Stimulated activated CD8-positive, alpha-beta memory T cell treated with anti-CD3 and anti-CD28 coated beads, Interleukin-15, amount 100 ng/mL, for 48 hours (primary cell): ENCODE results near the gene GON4L.
"Not testable (repeated sequence)": the region's sequence is repeated elsewhere in the genome, so short reads cannot be mapped to it uniquely, and the experiment has no call there.

Experiments
- DNase-seq, 2 donors: peaks; one replicate each; pipeline ENCODE4 v3.0.0-alpha.2; 2020; ENCODE audit warnings: low read depth in 2 of 2

GON4L gene

DNA sequence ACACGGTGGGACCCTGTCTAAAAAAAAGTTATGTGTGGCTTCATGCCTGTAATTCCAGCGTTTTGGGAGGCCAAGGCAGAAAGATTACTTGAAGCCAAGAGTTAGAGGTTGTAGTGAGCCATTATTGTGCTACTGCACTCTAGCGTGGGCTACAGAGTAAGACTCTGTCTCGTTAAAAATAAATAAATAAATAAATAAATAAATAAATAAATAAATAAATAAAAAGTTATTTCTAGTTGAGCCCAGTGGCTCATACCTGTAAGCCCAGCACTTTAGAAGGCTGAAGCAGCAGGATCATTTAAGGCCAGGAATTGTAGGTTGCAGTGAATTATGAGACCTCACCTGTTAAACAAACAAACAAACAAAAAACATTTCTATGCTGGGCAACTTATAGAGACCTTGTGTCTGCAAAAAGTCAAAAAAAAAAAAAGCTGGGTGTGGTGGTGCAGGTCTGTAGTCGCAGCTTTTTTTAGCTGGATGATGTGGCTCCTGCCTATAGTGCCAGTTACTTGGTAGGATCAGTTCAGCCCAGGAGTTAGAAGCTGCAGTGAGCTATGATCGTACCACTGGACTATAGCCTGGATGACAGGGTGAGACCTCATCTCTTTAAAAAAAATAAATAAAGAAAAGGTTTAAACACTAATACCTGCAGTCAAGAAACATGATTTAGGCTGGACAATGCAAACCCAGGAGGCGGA, 25.6 kb downstream of the GON4L start:
- no peak for DNase-seq

DNA sequence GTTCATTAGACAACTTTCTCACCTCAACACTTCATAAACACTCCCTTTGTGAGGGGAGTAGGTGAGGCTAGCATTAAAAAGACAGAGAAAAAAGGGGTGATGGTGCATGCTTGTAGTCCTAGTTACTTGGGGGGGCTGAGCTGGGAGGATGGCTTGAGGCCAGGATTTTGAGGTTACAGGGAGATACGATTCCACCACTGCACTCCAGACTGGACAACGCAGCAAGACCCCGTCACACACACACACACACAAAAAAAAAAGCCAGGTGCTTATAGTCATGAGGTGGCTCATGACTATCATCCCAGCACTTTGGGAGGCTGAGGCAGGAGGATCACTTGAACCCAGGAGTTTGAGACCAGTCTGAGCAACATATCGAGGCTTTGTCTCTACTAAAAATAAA, 29.6 kb downstream of the GON4L start:
- DNase-seq, result no peak

DNA sequence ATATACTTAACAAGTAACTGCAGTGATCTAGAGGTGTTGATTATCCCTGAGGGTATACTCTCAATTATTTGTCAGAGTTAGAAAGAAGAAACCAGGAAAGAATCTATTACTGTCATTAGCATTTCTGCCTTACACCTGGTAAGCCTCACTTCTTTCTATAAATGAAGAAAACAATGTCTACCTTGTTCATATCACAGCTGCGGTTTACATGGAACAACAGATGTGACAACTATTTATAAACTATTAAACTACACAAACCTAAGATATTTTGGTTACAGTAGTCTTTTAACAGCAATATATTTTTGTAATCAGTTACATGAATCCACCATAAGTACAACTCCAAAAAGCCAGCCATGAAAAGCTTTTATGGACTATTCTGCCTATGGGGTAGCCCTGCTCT, 40.7 kb downstream of the GON4L start:
- DNase-seq, result no peak

DNA sequence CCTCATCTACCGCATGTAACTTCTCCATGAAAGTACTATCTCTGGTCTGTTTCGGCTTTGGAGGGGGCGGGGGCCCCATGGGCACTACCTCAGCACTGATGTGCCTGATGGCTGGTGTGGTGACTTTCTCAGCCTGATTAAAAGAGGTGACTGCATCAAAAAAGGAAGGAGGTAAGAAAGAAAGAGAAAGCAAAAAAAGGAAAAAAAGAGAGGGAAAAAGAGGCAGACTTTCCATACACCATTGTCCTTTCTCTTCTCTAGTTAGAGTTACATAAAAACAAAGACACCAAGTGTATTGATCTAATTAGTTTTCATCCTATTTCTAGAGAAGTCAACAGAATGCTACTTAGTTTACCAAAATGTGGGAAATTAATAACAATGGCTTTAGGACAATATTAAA, 43.3 kb downstream of the GON4L start:
- no peak for DNase-seq

DNA sequence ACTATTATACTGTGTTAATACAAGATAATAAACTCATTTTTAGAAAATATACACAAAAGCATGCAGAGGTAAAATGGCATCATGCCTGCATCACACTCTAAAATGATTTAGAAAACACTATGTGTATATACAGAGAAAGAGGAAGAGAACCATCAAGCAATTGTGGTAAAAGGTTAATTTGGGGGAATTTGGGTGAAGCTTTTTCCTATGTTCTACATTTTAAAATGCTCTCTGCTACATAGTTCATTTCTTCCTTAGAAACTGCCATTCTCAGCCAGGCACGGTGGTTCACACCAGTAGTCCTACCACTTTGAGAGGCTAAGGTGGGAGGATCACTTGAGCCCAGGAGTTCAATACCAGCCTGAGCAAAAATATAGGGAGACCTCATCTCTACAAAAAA, 44.1 kb downstream of the GON4L start:
- DNase-seq, result no peak

DNA sequence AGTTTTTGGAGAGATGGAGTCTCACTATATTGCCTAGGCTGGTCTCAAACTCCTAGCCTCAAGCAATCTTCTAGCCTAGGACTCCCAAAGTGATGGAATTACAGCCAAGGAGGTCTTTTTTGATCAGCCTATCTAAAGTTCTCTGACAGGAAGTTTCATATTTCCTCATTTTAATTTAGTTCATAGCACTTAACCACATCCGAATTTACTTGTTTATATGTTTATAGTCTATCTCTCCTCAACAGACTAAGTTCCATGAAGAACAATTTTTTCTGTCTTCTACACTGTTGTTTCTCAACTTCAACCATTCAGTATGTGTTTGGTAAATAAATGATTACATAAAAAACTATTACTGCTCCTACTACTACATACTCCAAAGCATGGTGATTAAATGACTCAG, 47.9 kb downstream of the GON4L start:
- no peak for DNase-seq

DNA sequence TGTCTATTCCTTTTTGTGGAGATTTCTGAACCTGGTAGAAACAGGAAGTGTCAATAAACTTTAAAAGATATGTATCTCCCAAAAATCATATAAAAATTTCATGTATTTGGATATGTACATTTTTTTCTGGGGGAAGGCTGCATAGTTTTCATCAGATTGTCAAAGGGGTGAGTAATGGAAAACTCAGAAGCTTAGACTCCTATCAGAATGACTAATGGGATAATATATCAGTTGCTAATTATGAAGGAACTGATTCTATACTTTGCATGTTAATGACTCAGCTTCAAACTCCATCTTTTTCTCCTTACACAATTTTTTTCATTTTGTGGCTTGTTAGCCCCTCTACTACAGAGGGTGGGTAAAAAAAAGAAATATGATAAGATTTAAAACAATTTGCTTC, 55.9 kb downstream of the GON4L start:
- no peak for DNase-seq

DNA sequence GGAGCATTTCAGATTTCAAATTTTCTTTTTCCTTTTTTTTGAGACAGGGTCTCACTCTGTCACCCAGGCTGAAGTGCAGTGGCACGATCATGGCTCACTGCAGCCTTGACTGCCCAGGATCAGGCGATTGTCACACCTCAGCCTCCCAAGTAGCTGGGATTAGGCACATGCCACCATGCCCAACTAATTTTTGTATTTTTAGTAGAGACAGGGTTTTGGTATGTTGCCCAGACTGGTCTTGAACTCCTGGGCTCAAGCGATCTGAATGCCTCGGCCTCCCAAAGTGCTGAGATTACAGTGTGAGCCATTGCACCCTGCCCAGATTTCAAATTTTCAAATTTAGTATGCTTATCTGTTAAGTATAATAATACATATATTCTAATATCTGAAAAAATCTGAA, 61.4 kb downstream of the GON4L start:
- DNase-seq, result not testable (repeated sequence)

DNA sequence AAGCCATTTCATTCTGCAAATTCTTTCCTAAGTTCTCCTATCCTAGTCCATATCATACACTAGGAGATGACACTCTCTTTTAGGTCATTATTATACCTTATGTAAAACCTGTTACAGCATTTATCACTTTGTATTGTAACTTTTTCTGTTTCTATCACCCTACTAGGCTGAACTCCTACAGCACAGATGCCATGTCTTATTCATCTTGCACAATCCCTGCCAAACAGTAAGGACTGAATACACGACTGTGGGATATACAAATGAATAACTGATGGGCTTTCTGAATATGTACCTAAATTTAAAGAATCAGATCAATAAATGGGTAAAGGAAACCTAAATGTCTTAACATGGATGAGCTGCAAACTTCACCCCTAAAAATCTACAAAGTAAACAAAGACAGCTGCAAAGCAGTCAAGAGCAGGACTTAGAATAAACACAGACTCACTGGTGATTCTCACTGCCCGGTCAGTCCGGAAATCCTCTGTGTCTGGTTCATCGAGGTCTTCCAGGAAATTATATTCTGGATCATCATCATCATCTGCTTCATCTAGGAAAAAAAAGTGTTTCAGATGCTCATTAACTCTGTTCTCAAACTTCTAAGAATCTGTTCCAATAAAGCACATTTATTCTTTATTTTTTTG, 62.3 kb downstream of the GON4L start:
- no peak for DNase-seq

DNA sequence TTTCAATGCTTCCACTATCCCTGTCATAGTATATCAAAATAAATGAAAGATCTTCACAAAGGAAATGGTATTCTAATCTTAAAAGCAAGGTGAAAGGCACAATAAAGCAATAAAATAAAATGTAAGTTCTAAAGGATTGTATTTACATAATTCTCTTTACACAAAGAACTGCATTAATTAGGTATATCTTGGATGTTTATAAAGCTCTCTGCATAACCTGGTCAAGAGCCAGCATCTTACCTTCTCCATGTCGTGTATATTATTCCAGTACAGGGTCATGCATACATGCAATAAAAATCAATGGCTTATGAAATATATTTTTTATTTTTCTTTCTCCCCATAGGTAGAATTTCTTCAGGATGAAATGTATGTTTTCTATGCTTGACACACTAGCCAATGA, 63.8 kb downstream of the GON4L start:
- no peak for DNase-seq

DNA sequence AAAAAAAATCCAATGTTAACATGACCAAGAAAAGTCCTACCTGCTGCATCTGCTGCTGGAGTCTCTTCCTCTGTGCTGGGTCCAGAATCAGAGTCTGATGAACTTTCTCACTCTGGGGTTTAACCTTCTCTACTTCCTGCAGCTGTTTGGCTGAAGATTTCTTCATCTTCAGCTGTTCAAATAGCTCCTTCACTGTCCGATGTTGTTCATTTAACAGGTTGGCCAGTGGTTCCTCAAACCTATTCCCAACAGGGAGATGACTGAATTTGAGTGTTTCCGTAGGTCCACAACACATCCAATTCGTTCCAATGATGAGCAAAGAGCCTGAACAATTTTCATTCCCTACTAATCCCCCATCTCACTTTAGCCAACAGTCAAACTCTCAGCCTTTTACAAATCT, 79.4 kb downstream of the GON4L start:
- DNase-seq, result no peak

DNA sequence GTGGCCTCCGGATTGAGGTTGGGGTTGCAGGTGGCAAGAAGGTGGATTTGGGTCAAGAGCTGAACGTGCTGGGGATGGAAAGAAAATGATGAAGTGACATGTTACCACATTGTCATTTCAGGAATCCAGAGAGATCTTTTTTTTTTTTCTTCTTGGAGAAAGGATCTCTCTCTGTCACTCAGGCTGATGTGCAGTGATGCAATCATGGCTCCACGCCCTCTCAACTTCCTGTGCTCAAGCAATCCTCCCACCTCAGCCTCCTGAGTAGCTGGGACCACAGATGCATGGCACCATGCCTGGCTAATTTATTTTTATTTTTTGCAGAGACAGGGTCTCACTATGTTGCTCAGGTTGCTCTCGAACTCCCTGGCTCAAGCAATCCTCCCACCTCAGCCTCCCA, 80.6 kb downstream of the GON4L start:
- no peak for DNase-seq

DNA sequence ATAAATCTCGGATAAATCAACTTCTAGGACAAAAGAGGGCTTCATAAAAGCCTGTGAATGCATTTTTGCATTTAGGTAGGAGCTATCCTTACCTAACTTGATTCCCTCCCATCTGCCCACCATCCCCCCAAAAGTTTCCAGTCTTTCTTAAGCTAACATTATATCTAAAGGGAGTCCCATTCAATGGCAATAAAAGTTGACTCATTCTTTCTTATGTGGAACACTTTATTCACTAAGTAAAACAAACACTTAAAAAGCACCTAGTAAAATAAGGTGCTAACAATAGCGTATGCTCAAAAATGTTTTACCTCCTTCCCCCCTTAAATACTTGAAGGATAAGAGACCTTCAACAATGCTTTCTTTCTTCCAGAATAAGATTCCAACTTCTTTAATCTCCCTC, 83.8 kb downstream of the GON4L start:
- DNase-seq, result no peak

DNA sequence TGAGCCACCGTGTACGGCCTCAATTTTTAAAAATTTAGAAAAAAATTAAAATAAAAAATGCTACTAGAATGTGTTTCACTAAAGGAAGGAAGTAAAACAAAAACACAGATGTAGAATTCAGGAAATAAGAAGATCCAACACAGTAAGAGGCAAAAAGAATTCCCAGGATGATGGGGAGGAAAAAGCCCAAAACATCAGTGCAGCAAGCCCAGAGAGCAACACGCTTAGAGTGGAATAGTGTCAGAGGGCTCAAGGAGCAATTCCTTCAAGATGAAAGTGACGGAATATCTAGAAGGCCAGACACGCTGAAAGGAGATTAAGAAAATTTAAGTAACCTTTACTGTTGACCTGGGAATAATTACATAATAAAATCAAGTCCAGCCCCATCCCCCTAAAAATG, 87.8 kb downstream of the GON4L start:
- no peak for DNase-seq

DNA sequence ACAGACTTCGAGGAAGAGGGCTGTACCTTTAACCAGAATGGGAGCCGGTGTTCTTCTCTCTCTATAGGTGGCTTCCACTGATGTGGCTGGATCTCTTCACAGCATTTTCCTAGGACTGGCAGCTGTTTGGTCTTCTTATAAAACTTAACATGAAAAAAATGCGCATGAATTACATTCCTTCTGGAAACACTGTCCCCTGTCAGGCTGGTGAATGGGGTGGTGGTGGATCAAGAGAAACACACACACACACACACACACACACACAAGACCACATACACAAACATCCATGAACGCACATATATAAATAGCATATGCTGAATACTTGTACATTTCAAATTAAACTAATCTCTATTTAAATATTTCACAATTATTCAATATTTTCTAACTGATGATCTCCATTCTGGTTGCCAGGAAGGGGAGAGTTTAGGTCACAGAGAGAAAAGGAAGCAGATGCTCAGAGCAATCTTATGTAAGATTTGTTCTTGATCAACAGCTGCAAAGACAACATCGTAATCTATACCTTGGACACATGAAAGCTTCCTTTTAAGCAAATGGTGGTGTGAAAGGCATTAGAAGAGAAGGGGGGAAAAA, 89.5 kb downstream of the GON4L start:
- DNase-seq, result not testable (repeated sequence)

DNA sequence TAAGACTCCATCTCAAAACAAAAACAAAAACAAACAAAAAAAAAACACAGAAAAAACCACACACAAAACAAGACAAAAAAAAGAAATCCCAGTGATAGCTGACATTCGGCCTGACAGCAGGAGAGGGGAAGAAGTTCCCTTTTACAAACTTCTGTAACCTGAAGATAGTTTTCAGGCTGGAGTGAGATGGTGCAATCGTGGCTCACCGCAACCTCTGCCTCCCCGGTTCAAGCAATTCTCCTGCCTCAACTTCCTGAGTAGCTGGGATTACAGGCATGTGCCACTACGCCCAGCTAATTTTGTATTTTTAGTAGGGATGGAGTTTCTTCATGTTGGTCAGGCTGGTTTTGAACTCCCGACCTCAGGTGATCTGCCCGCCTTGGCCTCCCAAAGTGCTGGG, 93.0 kb downstream of the GON4L start:
- not testable (repeated sequence) for DNase-seq

DNA sequence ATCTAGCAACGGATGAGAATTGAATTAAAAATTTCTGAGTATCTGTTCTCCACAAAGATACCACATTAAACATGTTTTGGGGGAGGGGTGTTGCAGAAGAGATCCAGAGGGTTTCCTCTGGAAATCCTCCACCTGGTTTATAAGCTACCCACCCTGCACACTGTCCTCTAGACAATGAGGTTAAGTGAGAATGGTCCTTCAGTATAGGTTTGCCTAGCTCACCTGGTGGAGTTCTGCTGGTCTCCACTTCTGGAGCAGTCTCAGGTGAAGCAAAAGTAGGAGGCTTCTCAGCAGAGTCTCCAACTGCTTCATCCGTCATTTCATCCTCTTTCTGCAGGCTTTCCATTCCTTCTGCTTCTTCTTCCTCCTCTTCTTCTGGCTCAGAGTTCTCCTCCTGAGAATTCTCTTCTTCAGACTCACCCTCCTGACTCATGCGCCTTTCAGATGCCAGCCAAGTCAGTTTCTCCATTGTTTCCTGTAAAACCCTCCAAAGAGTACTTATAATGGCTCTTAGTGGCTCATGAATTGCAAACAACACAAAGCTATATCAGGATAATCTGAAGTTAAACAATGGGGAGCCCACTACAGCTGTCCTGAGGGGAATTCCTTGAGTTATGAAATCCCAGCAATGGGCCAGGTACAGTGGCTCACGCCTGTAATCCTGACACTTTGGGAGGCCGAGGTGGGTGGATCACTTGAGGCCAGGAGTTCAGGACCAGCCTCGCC, 93.8 kb downstream of the GON4L start:
- not testable (repeated sequence) for DNase-seq

DNA sequence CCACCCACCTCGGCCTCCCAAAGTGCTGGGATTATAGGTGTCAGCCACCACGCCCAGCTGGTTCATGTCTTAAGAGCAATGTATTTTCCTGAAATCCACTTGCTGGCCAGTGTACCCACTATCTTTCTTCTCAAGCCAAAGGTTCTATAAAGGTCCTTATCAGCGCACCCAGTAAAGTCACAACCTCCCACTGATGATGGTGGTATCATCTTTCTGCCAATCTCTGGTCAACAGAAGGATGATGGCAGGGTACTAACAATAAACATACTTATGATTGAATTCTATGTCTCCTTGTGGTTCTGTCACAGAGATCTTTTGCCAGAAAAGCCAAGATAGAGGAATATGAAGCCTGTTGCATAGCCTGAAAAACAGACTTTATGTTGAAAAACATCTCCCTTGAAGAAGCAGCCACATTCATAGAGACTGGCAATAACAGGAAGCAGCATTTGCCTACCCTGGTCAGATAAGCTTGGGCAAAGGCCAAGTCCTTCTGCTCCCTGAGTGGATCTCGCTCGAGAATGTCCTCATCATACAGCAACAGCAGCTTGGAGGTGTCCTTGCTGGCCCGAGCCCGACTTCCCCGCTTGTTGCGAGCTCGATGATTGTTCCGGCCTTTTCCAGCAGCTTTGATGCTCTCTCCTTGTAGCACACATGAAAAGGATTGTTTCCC, 95.1 kb downstream of the GON4L start:
- no peak for DNase-seq

DNA sequence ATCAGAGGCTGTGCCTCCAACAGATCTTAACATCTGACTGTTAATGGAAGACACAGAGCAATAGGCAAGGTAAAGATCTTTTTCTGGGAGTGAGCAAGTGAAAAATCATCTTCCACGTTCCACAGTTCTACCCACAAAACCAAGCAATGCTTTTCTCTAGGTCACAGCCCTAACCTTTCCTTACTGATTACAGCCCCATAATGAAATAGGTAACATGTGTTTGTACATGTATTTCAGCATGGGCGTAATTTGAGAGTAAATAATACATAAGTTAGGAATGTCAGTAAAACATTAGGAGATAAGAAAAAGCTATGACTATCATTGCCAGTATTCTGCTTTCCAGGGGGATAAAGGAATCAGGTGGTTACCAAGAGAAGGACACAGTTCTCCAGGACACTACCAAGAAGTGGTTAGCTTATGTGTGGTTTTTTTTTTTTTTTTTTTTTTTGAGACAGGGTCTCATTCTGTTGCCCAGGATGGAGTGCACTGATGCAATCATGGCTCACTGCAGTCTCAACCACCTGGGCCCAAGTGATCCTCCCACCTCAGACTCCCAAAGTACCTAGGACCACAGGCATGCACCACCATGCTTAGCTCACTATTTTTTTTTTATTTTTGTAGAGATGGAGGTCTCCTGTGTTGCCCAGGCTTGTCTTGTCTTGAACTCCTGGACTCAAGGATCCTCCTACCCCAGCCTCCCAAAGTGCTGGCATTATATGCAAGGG, 96.1 kb downstream of the GON4L start:
- no peak for DNase-seq

DNA sequence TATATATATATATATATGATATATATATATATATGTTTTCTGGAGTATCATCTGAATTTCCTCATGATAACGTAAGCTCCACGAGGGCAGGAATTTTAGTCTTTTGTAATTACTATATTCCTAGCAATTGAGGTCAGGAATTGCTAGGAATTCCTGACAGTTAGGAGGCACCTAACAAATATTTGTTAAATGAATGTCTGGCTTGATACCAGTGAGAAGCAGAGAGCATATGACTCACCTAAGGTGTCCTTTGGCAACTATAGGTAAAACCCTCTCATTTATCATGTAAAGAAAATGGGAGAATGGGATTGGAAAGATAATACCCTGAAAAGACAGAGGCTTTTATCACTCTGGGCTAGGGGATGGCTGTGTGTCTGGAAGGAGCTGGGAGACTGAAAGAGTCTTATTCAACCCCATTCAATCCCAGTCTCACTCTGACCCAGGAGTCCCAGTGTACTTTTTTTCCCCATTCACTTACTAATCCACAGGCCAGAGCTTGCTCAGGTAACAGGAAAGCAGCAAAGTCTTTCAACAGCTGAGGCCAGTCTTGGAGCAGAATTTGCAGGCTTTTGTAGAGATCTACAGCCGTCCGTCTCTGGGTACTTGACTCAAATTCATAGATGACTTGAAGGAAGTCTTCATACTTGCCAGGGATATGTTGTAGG, 96.9 kb downstream of the GON4L start:
- no peak for DNase-seq

DNA sequence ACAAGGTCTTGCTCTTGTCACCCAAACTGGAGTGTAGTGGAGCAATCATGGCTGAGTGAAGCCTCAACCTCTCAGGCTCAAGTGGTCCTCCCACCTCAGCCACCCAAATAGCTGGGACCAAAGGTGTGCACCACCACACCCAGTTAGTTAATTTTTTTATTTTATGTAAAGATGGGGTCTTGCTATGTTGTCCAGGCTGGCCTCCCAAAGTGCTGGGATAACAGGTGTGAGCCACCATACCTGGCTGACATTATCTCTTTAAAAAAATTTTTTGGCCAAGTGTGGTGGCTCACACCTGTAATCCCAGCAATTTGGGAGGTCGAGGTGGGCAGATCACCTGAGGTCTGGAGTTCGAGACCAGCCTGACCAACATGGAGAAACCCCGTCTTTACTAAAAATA, 98.0 kb downstream of the GON4L start:
- not testable (repeated sequence) for DNase-seq
